HepG2 (cell line): ENCODE data around the gene BICRA. TPM values are rescaled to one million over a fixed set of nuclear protein-coding genes. Genes with fewer than 3 reads are reported as not detected.

ENCODE experiments used
- ATAC-seq: fragments of 200-7000 bp; cut with Tn5 transposase; 3 replicates; pipeline ENCODE4 v1.9.1; 2020; ENCODE audit warnings: mild to moderate bottlenecking, moderate library complexity
- BruUV-seq: library from RNA; stranded (reverse); fragments of 400-500 nt; replicated peaks from 2 replicates; lab custom pipeline; 2021; lab: Mats Ljungman, UMichigan
- CTCF ChIA-PET: fragments of 300-600 bp; formaldehyde crosslinking; extraction: SDS; loops from one replicate; lab custom pipeline; 2021; ENCODE audit warnings: low total read pairs, inconsistent platforms, low intra/inter-chr PET ratio; lab: Yijun Ruan, JAX
- POLR2A ChIA-PET: fragments of 350-600 bp; sonication (Branson Sonifier 250); formaldehyde crosslinking; loops from one replicate; lab custom pipeline; 2020; ENCODE audit warnings: antibody characterized with exemption, inconsistent platforms; lab: Yijun Ruan, JAX
- DNase-seq: peaks from one replicate; pipeline ENCODE4 v3.0.0-alpha.2; 2015; ENCODE audit warnings: low spot score
- FAIRE-seq: peaks from 3 replicates; lab custom pipeline; 2011; peaks lifted over from hg19 to GRCh38; lab: Jason Lieb, UNC
- H2AFZ ChIP-seq: one replicate; pipeline ENCODE4 v1.6.1; 2011; ENCODE audit warnings: low read length, inconsistent platforms
- H3K27ac ChIP-seq: fragments of 300-600 bp; 3 replicates; pipeline ENCODE4 v1.8.0; 2011; ENCODE audit warnings: mixed run types, mild to moderate bottlenecking, mixed read lengths, low read length, inconsistent platforms; ENCODE audit not compliant: insufficient read depth; ENCODE audit errors: extremely low read length
- H3K27me3 ChIP-seq, 2 experiments: fragments of 200-600 bp in 1 of 2; 2 replicates in 1 of 2; 3 replicates in 1 of 2; pipeline versions ENCODE4 v1.6.0 to v1.8.0; 2011; ENCODE audit warnings: low read length in 2 of 2, mild to moderate bottlenecking in 2 of 2, moderate library complexity in 2 of 2, inconsistent platforms in 1 of 2; ENCODE audit not compliant: insufficient read depth in 2 of 2, control insufficient read depth in 1 of 2
- H3K36me3 ChIP-seq, 2 experiments: fragments of 200-600 bp in 1 of 2; replicated peaks in 1 of 2; 2 replicates in 1 of 2; 3 replicates in 1 of 2; pipeline versions ENCODE4 v1.5.1 to v1.8.0; 2011; ENCODE audit warnings: low read length in 2 of 2, inconsistent platforms in 1 of 2; ENCODE audit not compliant: insufficient read depth in 2 of 2, control insufficient read depth in 1 of 2
- H3K4me1 ChIP-seq: 2 replicates; pipeline ENCODE4 v1.5.1; 2012; ENCODE audit warnings: low read length, inconsistent platforms; ENCODE audit not compliant: insufficient read depth
- H3K4me2 ChIP-seq: 2 replicates; pipeline ENCODE4 v1.6.0; 2011; ENCODE audit warnings: low read depth, low read length, inconsistent platforms
- H3K4me3 ChIP-seq, 3 experiments: fragments of 200-600 bp in 1 of 3; sonication (generic), shearing (Covaris generic) in 1 of 3; replicated peaks in 1 of 3; 2 replicates each; pipeline ENCODE4 v1.5.1; 2011 to 2016; ENCODE audit warnings: low read length in 3 of 3, inconsistent platforms in 2 of 3, low read depth in 2 of 3, mild to moderate bottlenecking in 2 of 3, control low read depth in 1 of 3, mixed read lengths in 1 of 3; ENCODE audit not compliant: insufficient read depth in 1 of 3
- H3K79me2 ChIP-seq: one replicate; pipeline ENCODE4 v1.6.1; 2011; ENCODE audit warnings: low read length, inconsistent platforms; ENCODE audit not compliant: insufficient read depth
- H3K9ac ChIP-seq: 2 replicates; pipeline ENCODE4 v1.6.0; 2011; ENCODE audit warnings: mild to moderate bottlenecking, low read depth, low read length, inconsistent platforms; ENCODE audit not compliant: insufficient read depth
- H3K9me3 ChIP-seq: 2 replicates; pipeline ENCODE4 v1.5.1; 2012; ENCODE audit warnings: mild to moderate bottlenecking, low read length
- H4K20me1 ChIP-seq: 2 replicates; pipeline ENCODE4 v1.6.0; 2011; ENCODE audit warnings: inconsistent platforms, mild to moderate bottlenecking, low read length, moderate library complexity; ENCODE audit not compliant: insufficient read depth
- CCDC6 ChIP-seq: sonication (generic); formaldehyde crosslinking; IDR thresholded peaks from 2 replicates; pipeline ENCODE4 v1.8.1; 2022; ENCODE audit warnings: mild to moderate bottlenecking, missing genetic modification reagents, moderate library complexity
- FOSL2 ChIP-seq: sonication (generic); formaldehyde crosslinking; IDR thresholded peaks from 2 replicates; pipeline ENCODE4 v1.4.0; 2020; ENCODE audit warnings: missing genetic modification reagents
- ISL2 ChIP-seq: sonication (generic); formaldehyde crosslinking; IDR thresholded peaks from 2 replicates; pipeline ENCODE4 v1.5.0; 2020; ENCODE audit warnings: missing genetic modification reagents
- MAFK ChIP-seq, 2 experiments: IDR thresholded peaks in 1 of 2; conservative IDR thresholded peaks in 1 of 2; 2 replicates each; pipeline ENCODE4 v1.6.1; 2011; ENCODE audit warnings: improper control_type of control experiment in 2 of 2, low read length in 2 of 2
- TEAD3 ChIP-seq: optimal IDR thresholded peaks from 2 replicates; pipeline ENCODE3; 2016; ENCODE audit warnings: borderline replicate concordance
- ZNF567 ChIP-seq: sonication (generic); formaldehyde crosslinking; IDR thresholded peaks from 2 replicates; pipeline ENCODE4 v1.8.1; 2023; ENCODE audit warnings: mild to moderate bottlenecking, missing genetic modification reagents, borderline replicate concordance
- ZNF790 ChIP-seq: sonication (generic); formaldehyde crosslinking; IDR thresholded peaks from 2 replicates; pipeline ENCODE4 v1.8.0; 2022; ENCODE audit warnings: missing genetic modification reagents, mild to moderate bottlenecking, borderline replicate concordance
- WGBS: methylation state at CpG from one replicate; pipeline ENCODE4 v1.1.6; 2017; ENCODE audit warnings: low lambda C conversion rate; 5-methylcytosine and 5-hydroxymethylcytosine counted together
- in situ Hi-C: cut with HindIII; loops from 2 replicates; pipeline ENCODE4 v1.10.0; 2017; ENCODE audit warnings: low pct_unique_long_range_greater_than_20kb; ENCODE audit not compliant: extremely low pct_ligation_motif_present
- intact Hi-C: fragments of 100-400 bp; cut with micrococcal nuclease; formaldehyde crosslinking; loops from one replicate; pipeline ENCODE4 v1.10.0; 2022; ENCODE audit not compliant: unreplicated experiment
- polyA plus RNA-seq, 8 experiments: library from polyadenylated mRNA; depleted of rRNA in 3 of 8; stranded (reverse) in 7 of 8; unstranded in 1 of 8; fragments of >200 nt; fragmentation: Illumina TruSeq in 4 of 8; extraction: Trizol in 4 of 8; gene quantifications; 2 replicates each; pipeline versions ENCODE4 v1.2.1 to v1.2.3, GENCODE V29; 2011 to 2016; ENCODE audit warnings: low read depth in 4 of 8, missing spikeins in 1 of 8, mixed read lengths in 1 of 8; ENCODE audit not compliant: insufficient read depth in 1 of 8
- total RNA-seq, 5 experiments: library from RNA; depleted of rRNA; stranded (reverse); fragments of >200 nt; fragmentation: Illumina TruSeq; extraction: Trizol; gene quantifications; 2 replicates each; pipeline ENCODE4 v1.2.3, GENCODE V29; 2016; ENCODE audit warnings: low read depth in 1 of 5
- TF ChIP-seq, protein P1 (sequence below): sonication (generic); formaldehyde crosslinking; IDR thresholded peaks from 2 replicates; pipeline ENCODE4 v1.4.0; 2020; ENCODE audit warnings: missing genetic modification reagents, borderline replicate concordance
- TF ChIP-seq, protein P2 (sequence below): sonication (generic); formaldehyde crosslinking; IDR thresholded peaks from 2 replicates; pipeline ENCODE4 v1.4.0; 2020; ENCODE audit warnings: missing genetic modification reagents
- TF ChIP-seq, protein P3 (sequence below): sonication (generic); formaldehyde crosslinking; conservative IDR thresholded peaks from 2 replicates; pipeline ENCODE4 v1.8.0; 2022; ENCODE audit warnings: mild to moderate bottlenecking, moderate library complexity, missing genetic modification reagents

The BICRA gene
- total and polyA plus RNA-seq, 2 of the 13 experiments (the other 11 are each of a cell fraction or from before 2014, with no cell fraction given), result 0.55 to 0.71 TPM

DNA sequence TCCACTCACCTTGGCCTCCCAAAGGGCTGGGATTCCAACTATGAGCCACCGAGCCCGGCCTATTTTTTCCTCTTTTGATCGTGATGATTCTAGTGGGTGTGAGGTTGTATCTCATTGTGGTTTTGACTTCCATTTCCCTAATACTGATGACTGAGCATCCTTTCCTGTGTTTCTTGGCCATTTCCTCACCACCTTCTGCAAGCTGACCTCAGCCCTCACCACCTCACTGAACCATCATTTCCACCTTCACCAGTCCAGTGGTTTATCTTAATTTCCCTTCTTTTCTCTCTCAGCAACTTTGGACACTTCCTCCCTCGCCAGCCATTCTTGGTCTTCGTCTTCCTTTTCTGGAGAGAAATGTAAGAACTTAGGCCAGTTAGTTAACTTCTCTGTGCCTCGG is 13.0 kb upstream of the BICRA start:
- Histone ChIP-seq H3K9ac (no peak overlapping the region), H3K27ac (no peak overlapping the region), H3K27me3 (0 out of 5 replicates have a peak, but pooled peaks cover 0 to 15% of the 10 kb centered on the region in 2 experiments), H3K4me2 (no peak overlapping the region), H3K9me3 (no peaks in the 10 kb centered on the region), H3K36me3 (no peaks in the 10 kb centered on the region), H2AFZ (no peak overlapping the region), H3K4me3 (no peak overlapping the region), H3K4me1 (peaks cover 21% of the 10 kb centered on the region), H4K20me1 (no peaks in the 10 kb centered on the region), H3K79me2 (no peaks in the 10 kb centered on the region)
- intact Hi-C loops (no loop called here), in situ Hi-C loops (no loop called here)
- BruUV-seq, result no TSS peak
- ChIA-PET CTCF (no interaction called here), POLR2A (no interaction called here)
- DNase-seq, result no peak
- 57% methylated on average over 6 of the region's 6 CpGs for WGBS
- FAIRE-seq, result no peak
- ATAC-seq, result no peak
- TF ChIP-seq, protein P1, sequence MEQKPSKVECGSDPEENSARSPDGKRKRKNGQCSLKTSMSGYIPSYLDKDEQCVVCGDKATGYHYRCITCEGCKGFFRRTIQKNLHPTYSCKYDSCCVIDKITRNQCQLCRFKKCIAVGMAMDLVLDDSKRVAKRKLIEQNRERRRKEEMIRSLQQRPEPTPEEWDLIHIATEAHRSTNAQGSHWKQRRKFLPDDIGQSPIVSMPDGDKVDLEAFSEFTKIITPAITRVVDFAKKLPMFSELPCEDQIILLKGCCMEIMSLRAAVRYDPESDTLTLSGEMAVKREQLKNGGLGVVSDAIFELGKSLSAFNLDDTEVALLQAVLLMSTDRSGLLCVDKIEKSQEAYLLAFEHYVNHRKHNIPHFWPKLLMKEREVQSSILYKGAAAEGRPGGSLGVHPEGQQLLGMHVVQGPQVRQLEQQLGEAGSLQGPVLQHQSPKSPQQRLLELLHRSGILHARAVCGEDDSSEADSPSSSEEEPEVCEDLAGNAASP (CRISPR knock-in tag), result no peak
- TF ChIP-seq MAFK (conservative IDR thresholded peaks at IDR 0.05 in 1 of 2, IDR thresholded peaks at IDR 0.05 in 1 of 2; ENCODE audit: low read length in 2 of 2), result 0 out of 4 replicates have a peak, but pooled peaks of 1 of the 2 experiments have one; percentile 1
- no peak for TF ChIP-seq ISL2 (CRISPR knock-in tag)
- no peak for TF ChIP-seq ZNF790

DNA sequence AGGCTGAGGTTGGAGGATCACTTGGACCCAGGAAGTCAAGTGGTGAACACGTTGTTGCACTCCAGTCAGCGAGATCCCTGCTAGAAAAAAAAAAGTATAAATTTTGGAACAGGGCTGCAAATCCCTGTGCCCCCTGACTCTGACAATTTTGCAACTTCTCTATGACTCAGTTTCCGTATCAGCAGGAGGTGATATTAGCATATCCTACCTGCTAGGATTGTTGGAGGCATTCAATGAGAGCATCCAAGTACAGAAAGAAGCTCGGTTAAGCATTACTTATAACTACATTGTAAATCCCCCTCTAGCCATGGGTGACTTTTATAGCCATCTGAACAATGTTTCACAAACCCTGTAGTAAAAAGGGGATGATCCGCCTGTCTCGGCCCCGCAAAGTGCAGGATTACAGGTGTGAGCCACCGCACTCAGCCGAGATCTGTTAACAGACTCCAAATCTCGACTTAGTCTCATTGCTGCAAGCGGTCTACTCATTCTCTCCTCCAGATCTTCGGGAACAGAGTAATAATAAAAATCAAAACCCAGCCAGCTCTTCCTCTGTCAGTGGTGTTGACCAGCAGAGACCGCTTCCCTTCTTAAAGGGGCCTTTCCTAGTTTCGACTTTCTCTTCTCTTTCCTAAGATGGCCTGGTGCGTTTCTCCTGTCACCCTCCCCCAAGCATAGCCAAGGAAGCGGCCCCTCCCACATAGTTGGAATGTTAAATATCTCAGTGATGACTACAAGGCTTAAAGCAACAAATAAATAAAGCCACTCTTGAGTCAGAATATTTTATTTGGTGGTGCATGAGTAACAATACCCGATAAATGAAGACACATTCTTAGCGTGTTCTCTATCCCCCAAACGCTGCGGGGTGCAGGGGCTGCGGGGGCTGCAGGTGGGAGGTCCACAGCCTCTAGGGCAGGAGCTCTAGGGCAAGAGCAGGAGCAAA is 10.3 kb upstream of the BICRA start:
- peak overlapping the region; percentile 19 to 54 (median 42); a peak in 3 of 6 replicates for H3K4me3 ChIP-seq
- H2AFZ ChIP-seq, result peak overlapping the region; percentile 15
- H3K9ac ChIP-seq, result no peak overlapping the region
- no peak overlapping the region for H3K27ac ChIP-seq
- CTCF ChIA-PET, result no interaction called here
- no peaks in the 10 kb centered on the region for H3K36me3 ChIP-seq
- DNase-seq, result peak; percentile 33
- ATAC-seq, result no peak
- in situ Hi-C loops (no loop called here), intact Hi-C loops (no loop called here)
- no peaks in the 10 kb centered on the region for H3K79me2 ChIP-seq
- H3K4me1 ChIP-seq, result peaks cover 36% of the 10 kb centered on the region
- 24% methylated on average over 21 of the region's 21 CpGs for WGBS
- no peaks in the 10 kb centered on the region for H4K20me1 ChIP-seq
- FAIRE-seq, result no peak
- H3K4me2 ChIP-seq, result peak overlapping the region; percentile 77
- no peaks in the 10 kb centered on the region for H3K9me3 ChIP-seq
- no TSS peak for BruUV-seq
- H3K27me3 ChIP-seq, result 0 out of 5 replicates have a peak, but pooled peaks cover 1 to 15% of the 10 kb centered on the region in 2 experiments
- POLR2A ChIA-PET, result no interaction called here
- TF ChIP-seq FOSL2 (CRISPR knock-in tag), result 0 out of 2 replicates have a peak, but pooled peaks have one; percentile 10
- TF ChIP-seq, protein P2, sequence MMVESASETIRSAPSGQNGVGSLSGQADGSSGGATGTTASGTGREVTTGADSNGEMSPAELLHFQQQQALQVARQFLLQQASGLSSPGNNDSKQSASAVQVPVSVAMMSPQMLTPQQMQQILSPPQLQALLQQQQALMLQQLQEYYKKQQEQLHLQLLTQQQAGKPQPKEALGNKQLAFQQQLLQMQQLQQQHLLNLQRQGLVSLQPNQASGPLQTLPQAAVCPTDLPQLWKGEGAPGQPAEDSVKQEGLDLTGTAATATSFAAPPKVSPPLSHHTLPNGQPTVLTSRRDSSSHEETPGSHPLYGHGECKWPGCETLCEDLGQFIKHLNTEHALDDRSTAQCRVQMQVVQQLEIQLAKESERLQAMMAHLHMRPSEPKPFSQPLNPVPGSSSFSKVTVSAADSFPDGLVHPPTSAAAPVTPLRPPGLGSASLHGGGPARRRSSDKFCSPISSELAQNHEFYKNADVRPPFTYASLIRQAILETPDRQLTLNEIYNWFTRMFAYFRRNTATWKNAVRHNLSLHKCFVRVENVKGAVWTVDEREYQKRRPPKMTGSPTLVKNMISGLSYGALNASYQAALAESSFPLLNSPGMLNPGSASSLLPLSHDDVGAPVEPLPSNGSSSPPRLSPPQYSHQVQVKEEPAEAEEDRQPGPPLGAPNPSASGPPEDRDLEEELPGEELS (CRISPR knock-in tag), result no peak
- peak; percentile 40 for TF ChIP-seq TEAD3 (CRISPR knock-in tag)
- TF ChIP-seq CCDC6, result no peak
- no peak for TF ChIP-seq ZNF567 (CRISPR knock-in tag)
- TF ChIP-seq, protein P3, sequence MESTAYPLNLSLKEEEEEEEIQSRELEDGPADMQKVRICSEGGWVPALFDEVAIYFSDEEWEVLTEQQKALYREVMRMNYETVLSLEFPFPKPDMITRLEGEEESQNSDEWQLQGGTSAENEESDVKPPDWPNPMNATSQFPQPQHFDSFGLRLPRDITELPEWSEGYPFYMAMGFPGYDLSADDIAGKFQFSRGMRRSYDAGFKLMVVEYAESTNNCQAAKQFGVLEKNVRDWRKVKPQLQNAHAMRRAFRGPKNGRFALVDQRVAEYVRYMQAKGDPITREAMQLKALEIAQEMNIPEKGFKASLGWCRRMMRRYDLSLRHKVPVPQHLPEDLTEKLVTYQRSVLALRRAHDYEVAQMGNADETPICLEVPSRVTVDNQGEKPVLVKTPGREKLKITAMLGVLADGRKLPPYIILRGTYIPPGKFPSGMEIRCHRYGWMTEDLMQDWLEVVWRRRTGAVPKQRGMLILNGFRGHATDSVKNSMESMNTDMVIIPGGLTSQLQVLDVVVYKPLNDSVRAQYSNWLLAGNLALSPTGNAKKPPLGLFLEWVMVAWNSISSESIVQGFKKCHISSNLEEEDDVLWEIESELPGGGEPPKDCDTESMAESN, result no peak
